Keratinocyte (primary cell): ENCODE results near the gene UPF3A. TPM values are rescaled to one million over a fixed set of nuclear protein-coding genes. Genes with fewer than 3 reads are reported as not detected.

Source experiments
- DNase-seq: peaks from one replicate; pipeline ENCODE4 v3.0.0-alpha.2; 2011; ENCODE audit warnings: low read depth, missing footprints, low spot score
- FAIRE-seq: peaks from 2 replicates; lab custom pipeline; 2011; peaks lifted over from hg19 to GRCh38; lab: Jason Lieb, UNC
- H2AFZ ChIP-seq: 2 replicates; pipeline ENCODE4 v1.6.0; 2012; ENCODE audit warnings: low read length, control low read depth, inconsistent platforms; ENCODE audit not compliant: control insufficient read depth
- H3K27ac ChIP-seq: 2 replicates; pipeline ENCODE4 v1.5.1; 2011; ENCODE audit warnings: low read length; ENCODE audit not compliant: control insufficient read depth, insufficient read depth
- H3K27me3 ChIP-seq: 3 replicates; pipeline ENCODE4 v1.6.0; 2011; ENCODE audit warnings: low read length; ENCODE audit not compliant: control insufficient read depth, insufficient read depth; ENCODE audit errors: extremely low read depth
- H3K36me3 ChIP-seq, 2 experiments: 2 replicates in 1 of 2; 3 replicates in 1 of 2; pipeline ENCODE4 v1.5.1; 2011; ENCODE audit warnings: low read length in 2 of 2, mild to moderate bottlenecking in 1 of 2; ENCODE audit not compliant: control insufficient read depth in 2 of 2, insufficient read depth in 2 of 2; ENCODE audit errors: extremely low read depth in 1 of 2
- H3K4me1 ChIP-seq: 3 replicates; pipeline ENCODE4 v1.5.1; 2011; ENCODE audit warnings: low read length; ENCODE audit not compliant: control insufficient read depth, insufficient read depth; ENCODE audit errors: extremely low read depth
- H3K4me2 ChIP-seq: 3 replicates; pipeline ENCODE4 v1.6.0; 2011; ENCODE audit warnings: low read depth, low read length; ENCODE audit not compliant: control insufficient read depth, insufficient read depth; ENCODE audit errors: extremely low read depth
- H3K4me3 ChIP-seq, 3 experiments: fragments of 200-600 bp in 1 of 3; sonication (generic) in 1 of 3; 2 replicates in 2 of 3; 3 replicates in 1 of 3; pipeline ENCODE4 v1.5.1; 2011 to 2016; ENCODE audit warnings: low read length in 3 of 3, mild to moderate bottlenecking in 3 of 3, control low read depth in 2 of 3, inconsistent platforms in 1 of 3, low read depth in 1 of 3, mixed read lengths in 1 of 3, mixed run types in 1 of 3, moderate library complexity in 1 of 3; ENCODE audit not compliant: control insufficient read depth in 2 of 3, insufficient read depth in 2 of 3; ENCODE audit errors: extremely low read depth in 1 of 3
- H3K79me2 ChIP-seq: 2 replicates; pipeline ENCODE4 v1.6.0; 2012; ENCODE audit warnings: low read length; ENCODE audit not compliant: control insufficient read depth, insufficient read depth
- H3K9ac ChIP-seq: 3 replicates; pipeline ENCODE4 v1.6.0; 2011; ENCODE audit warnings: low read length; ENCODE audit not compliant: control insufficient read depth, insufficient read depth; ENCODE audit errors: extremely low read depth
- H3K9me1 ChIP-seq: 3 replicates; pipeline ENCODE4 v1.6.0; 2011; ENCODE audit warnings: low read length; ENCODE audit not compliant: control insufficient read depth, insufficient read depth; ENCODE audit errors: extremely low read depth
- H3K9me3 ChIP-seq: 2 replicates; pipeline ENCODE4 v1.5.1; 2012; ENCODE audit warnings: low read depth, low read length; ENCODE audit not compliant: control insufficient read depth
- H4K20me1 ChIP-seq: 3 replicates; pipeline ENCODE4 v1.6.0; 2011; ENCODE audit warnings: low read length; ENCODE audit not compliant: control insufficient read depth, insufficient read depth; ENCODE audit errors: extremely low read depth
- CTCF ChIP-seq, 3 experiments: IDR thresholded peaks in 1 of 3; conservative IDR thresholded peaks in 1 of 3; optimal IDR thresholded peaks in 1 of 3; 2 replicates in 2 of 3; 3 replicates in 1 of 3; pipeline versions ENCODE3 to v1.5.1; 2011; ENCODE audit warnings: low read length in 3 of 3, mild to moderate bottlenecking in 3 of 3, moderate library complexity in 2 of 3, control low read depth in 1 of 3, inconsistent platforms in 1 of 3; ENCODE audit not compliant: insufficient read depth in 2 of 3; ENCODE audit errors: extremely low read depth in 1 of 3
- EZH2 ChIP-seq: IDR thresholded peaks from one replicate; pipeline ENCODE4 v1.6.1; 2012; ENCODE audit warnings: inconsistent platforms, mild to moderate bottlenecking, low read length, moderate library complexity
- dilution Hi-C: fragments of 300-500 bp; cut with MboI; formaldehyde crosslinking; loops from one replicate; pipeline ENCODE4 v1.7.0; 2020; ENCODE audit warnings: low sequenced_read_pairs; ENCODE audit not compliant: extremely low pct_ligation_motif_present
- polyA plus RNA-seq, 5 experiments: library from polyadenylated mRNA; depleted of rRNA in 3 of 5; stranded (reverse) in 3 of 5; stranded (forward) in 1 of 5; unstranded in 1 of 5; fragments of >200 nt; gene quantifications; 1 replicate in 1 of 5; 2 replicates in 3 of 5; 3 replicates in 1 of 5; pipeline versions ENCODE4 v1.2.1 to v1.2.3, GENCODE V29; 2011 to 2012; ENCODE audit warnings: missing spikeins in 2 of 5, low read depth in 1 of 5, low replicate concordance in 1 of 5

Gene UPF3A
- polyA plus RNA-seq, 1 donor (not counting 4 experiments of a cell fraction or from before 2014, with no cell fraction given) = 60.8 TPM

GRCh38 chr13:114272977-114273376 lies 8.4 kb upstream of the UPF3A start:
- Histone ChIP-seq H4K20me1 (no peaks in the 10 kb centered on the region), H3K9me1 (no peaks in the 10 kb centered on the region), H3K27ac (no peak overlapping the region), H3K79me2 (no peaks in the 10 kb centered on the region), H3K27me3 (no peaks in the 10 kb centered on the region), H3K4me2 (no peak overlapping the region), H3K36me3 (peaks cover 16 to 34% of the 10 kb centered on the region in 2 experiments), H3K4me1 (no peaks in the 10 kb centered on the region), H2AFZ (no peak overlapping the region), H3K9ac (no peak overlapping the region), H3K9me3 (no peaks in the 10 kb centered on the region), H3K4me3 (no peak overlapping the region)
- no peak for DNase-seq
- TF ChIP-seq EZH2 (no peak), CTCF (optimal IDR thresholded peaks at IDR 0.05 in 1 of 3, IDR thresholded peaks at IDR 0.05 in 1 of 3, conservative IDR thresholded peaks at IDR 0.05 in 1 of 3; ENCODE audit: extremely low read depth in 1 of 3, insufficient read depth in 2 of 3, low read length in 3 of 3) (no peak)
- FAIRE-seq = no peak
- dilution Hi-C loops = no loop called here

- no peak for TF ChIP-seq CTCF (optimal IDR thresholded peaks at IDR 0.05 in 1 of 3, IDR thresholded peaks at IDR 0.05 in 1 of 3, conservative IDR thresholded peaks at IDR 0.05 in 1 of 3; ENCODE audit: extremely low read depth in 1 of 3, insufficient read depth in 2 of 3, low read length in 3 of 3)
- TF ChIP-seq EZH2 = no peak
- DNase-seq = no peak
- Histone ChIP-seq H3K9me3 (no peaks in the 10 kb centered on the region), H4K20me1 (no peaks in the 10 kb centered on the region), H3K27me3 (no peaks in the 10 kb centered on the region), H2AFZ (no peak overlapping the region), H3K36me3 (peaks cover 12 to 18% of the 10 kb centered on the region in 2 experiments), H3K27ac (no peak overlapping the region), H3K4me3 (no peak overlapping the region), H3K9me1 (no peaks in the 10 kb centered on the region), H3K4me1 (peaks cover 2% of the 10 kb centered on the region), H3K9ac (no peak overlapping the region), H3K4me2 (no peak overlapping the region), H3K79me2 (no peaks in the 10 kb centered on the region)
- FAIRE-seq = no peak
- dilution Hi-C loops = no loop called here
Measured at GRCh38 chr13:114275304-114275703, 6.1 kb upstream of the UPF3A start.
